CD4-positive, alpha-beta T cell (primary cell): ENCODE results near the gene MALAT1. TPM values are rescaled to one million over a fixed set of nuclear protein-coding genes. Genes with fewer than 3 reads are reported as not detected.

Experiments
- ATAC-seq: fragments of 200-7000 bp; cut with Tn5 transposase; one replicate; pipeline ENCODE4 v1.10.0; 2022; ENCODE audit warnings: mild to moderate bottlenecking; ENCODE audit not compliant: poor library complexity
- CTCF ChIA-PET: fragments of 350-600 bp; sonication (Branson Sonifier 250); formaldehyde crosslinking; loops from one replicate; lab custom pipeline; 2021; ENCODE audit warnings: antibody characterized with exemption, inconsistent platforms; lab: Charles Lee
- POLR2A ChIA-PET: fragments of 350-600 bp; sonication (Branson Sonifier 250); formaldehyde crosslinking; loops from one replicate; lab custom pipeline; 2021; ENCODE audit warnings: antibody characterized with exemption, inconsistent platforms; lab: Charles Lee
- DNase-seq, 14 experiments: peaks; one replicate each; pipeline ENCODE4 v3.0.0-alpha.2; 2013 to 2020; ENCODE audit warnings: mixed read lengths in 2 of 14
- H3K27ac ChIP-seq, 2 donors: one replicate each; pipeline versions ENCODE4 v1.5.1 to v1.7.0; 2013; ENCODE audit warnings: low read length in 2 of 2, low read depth in 1 of 2, mild to moderate bottlenecking in 1 of 2
- H3K27me3 ChIP-seq, 2 experiments: 1 replicate in 1 of 2; 2 replicates in 1 of 2; pipeline versions ENCODE4 v1.6.1 to v1.7.0; 2013; ENCODE audit warnings: low read length in 2 of 2, control low read depth in 1 of 2, mild to moderate bottlenecking in 1 of 2, moderate library complexity in 1 of 2; ENCODE audit not compliant: insufficient read depth in 2 of 2, control insufficient read depth in 1 of 2
- H3K36me3 ChIP-seq: one replicate; pipeline ENCODE4 v1.6.1; 2013; ENCODE audit warnings: low read length, control low read depth; ENCODE audit not compliant: insufficient read depth
- H3K4me1 ChIP-seq: one replicate; pipeline ENCODE4 v1.6.1; 2013; ENCODE audit warnings: low read length, control low read depth; ENCODE audit not compliant: insufficient read depth
- H3K4me3 ChIP-seq: one replicate; pipeline ENCODE4 v1.5.1; 2013; ENCODE audit warnings: mild to moderate bottlenecking, low read length, moderate library complexity
- H3K9me3 ChIP-seq, 2 experiments: 1 replicate in 1 of 2; 2 replicates in 1 of 2; pipeline versions ENCODE4 v1.6.1 to v1.7.0; 2013; ENCODE audit warnings: low read length in 2 of 2, mild to moderate bottlenecking in 2 of 2, control low read depth in 1 of 2, moderate library complexity in 1 of 2; ENCODE audit not compliant: control insufficient read depth in 1 of 2, insufficient read depth in 1 of 2
- H3K27ac Mint-ChIP-seq: one replicate; pipeline ENCODE4 v1.8.0; 2020; ENCODE audit warnings: mixed read lengths
- H3K27me3 Mint-ChIP-seq: one replicate; pipeline ENCODE4 v1.8.0; 2021; ENCODE audit warnings: mixed read lengths
- H3K36me3 Mint-ChIP-seq: one replicate; pipeline ENCODE4 v1.8.0; 2021; ENCODE audit warnings: low read depth, mixed read lengths
- H3K4me1 Mint-ChIP-seq: one replicate; pipeline ENCODE4 v1.8.0; 2021; ENCODE audit warnings: low read depth, mixed read lengths
- H3K4me3 Mint-ChIP-seq: one replicate; pipeline ENCODE4 v1.8.0; 2020; ENCODE audit warnings: mild to moderate bottlenecking, mixed read lengths
- H3K9me3 Mint-ChIP-seq: one replicate; pipeline ENCODE4 v1.8.0; 2020; ENCODE audit warnings: mixed read lengths
- intact Hi-C, 2 experiments: fragments of 100-400 bp; cut with DNase I in 1 of 2; cut with micrococcal nuclease in 1 of 2; formaldehyde crosslinking; loops; one replicate each; pipeline versions ENCODE4 v1.15.1 to v1.9.0; 2023 to 2025; cut with DNase I, micrococcal nuclease
- total RNA-seq, 174 experiments: library from RNA in 2 of 174; stranded (reverse) in 2 of 174; gene quantifications; one replicate each; pipeline ENCODE4 v1.2.3 and lab custom pipeline; 2021 to 2026
- TF ChIP-seq, protein P1 (sequence below): fragments of 200-600 bp; IDR thresholded peaks from one replicate; pipeline ENCODE4 v1.8.0; 2022; ENCODE audit warnings: antibody characterized with exemption, mild to moderate bottlenecking

MALAT1 gene
- total RNA-seq, 2 experiments from 2014 or later = 31,509 to 32,316 TPM

DNA sequence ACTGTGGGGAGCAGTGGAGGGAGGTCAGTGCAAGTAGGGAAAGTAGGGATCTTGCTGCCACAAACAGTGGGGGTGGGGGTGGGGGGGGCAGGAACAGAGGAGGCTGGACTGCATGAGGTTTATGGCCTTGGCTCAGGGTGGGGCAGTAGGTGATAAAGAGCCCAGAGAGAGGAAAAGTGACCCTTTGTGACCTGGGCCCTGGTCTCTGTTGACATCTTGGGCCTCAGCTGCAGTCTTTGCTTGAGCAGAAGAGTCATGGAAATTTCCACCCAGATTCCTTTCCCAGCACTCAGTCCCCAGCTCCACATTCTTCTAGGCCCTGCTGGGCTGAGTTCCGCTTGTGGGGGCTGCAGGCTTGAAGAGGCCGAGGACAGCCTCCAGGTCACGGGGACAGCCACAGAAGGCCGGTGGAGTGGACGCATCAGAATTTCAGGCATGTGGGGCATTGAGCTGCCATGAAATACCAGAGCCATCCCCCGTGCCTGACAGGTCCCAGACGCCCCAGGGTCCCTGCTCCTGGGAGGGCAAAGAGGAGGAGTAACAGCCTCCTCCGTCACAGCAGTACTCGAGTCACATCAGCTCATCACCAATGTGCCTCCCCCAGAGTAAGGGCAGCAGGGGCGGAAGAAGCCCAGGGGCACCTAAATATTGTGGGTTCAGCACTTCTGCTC, 9.7 kb upstream of the MALAT1 start:
- ChIA-PET POLR2A (interaction anchor here (1.0 to 9.2 kb wide), 8 partner anchors 9 to 73 kb away, joined by 3 to 163 read pairs (median 8); partner anchors contain the start of gene MALAT1), CTCF (interaction anchor here (1.2 kb wide), 1 partner anchor 107 kb away, joined by 3 read pairs; no protein-coding TSS in a partner anchor)
- no peaks in the 10 kb centered on the region for H3K27me3 Mint-ChIP-seq
- peaks cover 30% of the 10 kb centered on the region for H3K4me1 Mint-ChIP-seq
- TF ChIP-seq, protein P1, sequence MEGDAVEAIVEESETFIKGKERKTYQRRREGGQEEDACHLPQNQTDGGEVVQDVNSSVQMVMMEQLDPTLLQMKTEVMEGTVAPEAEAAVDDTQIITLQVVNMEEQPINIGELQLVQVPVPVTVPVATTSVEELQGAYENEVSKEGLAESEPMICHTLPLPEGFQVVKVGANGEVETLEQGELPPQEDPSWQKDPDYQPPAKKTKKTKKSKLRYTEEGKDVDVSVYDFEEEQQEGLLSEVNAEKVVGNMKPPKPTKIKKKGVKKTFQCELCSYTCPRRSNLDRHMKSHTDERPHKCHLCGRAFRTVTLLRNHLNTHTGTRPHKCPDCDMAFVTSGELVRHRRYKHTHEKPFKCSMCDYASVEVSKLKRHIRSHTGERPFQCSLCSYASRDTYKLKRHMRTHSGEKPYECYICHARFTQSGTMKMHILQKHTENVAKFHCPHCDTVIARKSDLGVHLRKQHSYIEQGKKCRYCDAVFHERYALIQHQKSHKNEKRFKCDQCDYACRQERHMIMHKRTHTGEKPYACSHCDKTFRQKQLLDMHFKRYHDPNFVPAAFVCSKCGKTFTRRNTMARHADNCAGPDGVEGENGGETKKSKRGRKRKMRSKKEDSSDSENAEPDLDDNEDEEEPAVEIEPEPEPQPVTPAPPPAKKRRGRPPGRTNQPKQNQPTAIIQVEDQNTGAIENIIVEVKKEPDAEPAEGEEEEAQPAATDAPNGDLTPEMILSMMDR = no peak
- DNase-seq (no peak), ATAC-seq (no peak)
- no peak overlapping the region for H3K27ac ChIP-seq
- intact Hi-C loops = no loop called here
- H3K9me3 ChIP-seq = no peaks in the 10 kb centered on the region
- no peak overlapping the region for H3K4me3 ChIP-seq
- H3K4me1 ChIP-seq = peaks cover 33% of the 10 kb centered on the region
- no peak overlapping the region for H3K4me3 Mint-ChIP-seq
- H3K9me3 Mint-ChIP-seq = no peaks in the 10 kb centered on the region
- H3K27ac Mint-ChIP-seq = no peak overlapping the region
- no peaks in the 10 kb centered on the region for H3K27me3 ChIP-seq
- no peaks in the 10 kb centered on the region for H3K36me3 ChIP-seq
- no peaks in the 10 kb centered on the region for H3K36me3 Mint-ChIP-seq

DNA sequence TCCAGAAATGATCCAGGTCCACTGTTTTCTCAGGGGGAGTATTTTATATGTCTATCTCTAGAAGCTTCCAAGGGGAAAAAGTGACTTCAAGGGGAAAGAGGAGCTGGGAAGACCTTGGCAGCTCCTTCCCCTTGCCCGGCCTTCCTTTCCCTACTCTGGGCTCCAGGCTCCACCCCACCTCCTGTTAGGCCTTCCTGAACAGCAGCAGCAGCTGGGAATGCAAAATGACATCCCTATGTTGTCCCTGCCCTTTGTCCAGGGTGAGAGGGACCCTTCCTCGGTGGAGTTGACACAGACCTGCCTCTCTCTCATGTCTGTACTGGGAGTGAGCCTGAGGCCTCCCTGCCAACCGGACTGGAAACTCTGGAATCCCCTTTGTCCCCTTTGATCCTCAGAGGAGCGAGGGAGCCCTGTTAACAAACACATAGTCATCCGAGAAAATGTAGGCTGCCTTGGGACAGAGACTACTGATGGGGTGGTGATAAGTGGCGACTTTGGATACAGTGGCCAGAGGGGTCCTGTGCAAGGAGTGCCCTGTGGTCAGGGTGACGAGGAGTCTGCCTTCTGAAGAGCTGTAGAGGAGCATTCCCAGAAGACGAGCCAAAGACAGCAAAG, 9.0 kb upstream of the MALAT1 start:
- Histone ChIP-seq H3K4me1 (peaks cover 33% of the 10 kb centered on the region), H3K36me3 (no peaks in the 10 kb centered on the region), H3K9me3 (no peaks in the 10 kb centered on the region), H3K4me3 (no peak overlapping the region), H3K27me3 (no peaks in the 10 kb centered on the region), H3K27ac (no peak overlapping the region)
- peaks cover 35% of the 10 kb centered on the region for H3K4me1 Mint-ChIP-seq
- intact Hi-C loops = no loop called here
- POLR2A ChIA-PET = interaction anchor here (1.2 to 9.2 kb wide), 5 partner anchors 9 to 74 kb away, joined by 3 to 163 read pairs (median 12); partner anchors contain the start of gene MALAT1
- ATAC-seq (no peak), DNase-seq (no peak)
- TF ChIP-seq, protein P1 = no peak
- no peaks in the 10 kb centered on the region for H3K9me3 Mint-ChIP-seq
- H3K36me3 Mint-ChIP-seq = no peaks in the 10 kb centered on the region
- no peaks in the 10 kb centered on the region for H3K27me3 Mint-ChIP-seq
- CTCF ChIA-PET = no interaction called here
- H3K4me3 Mint-ChIP-seq = no peak overlapping the region
- H3K27ac Mint-ChIP-seq = peak overlapping the region; percentile 9

DNA sequence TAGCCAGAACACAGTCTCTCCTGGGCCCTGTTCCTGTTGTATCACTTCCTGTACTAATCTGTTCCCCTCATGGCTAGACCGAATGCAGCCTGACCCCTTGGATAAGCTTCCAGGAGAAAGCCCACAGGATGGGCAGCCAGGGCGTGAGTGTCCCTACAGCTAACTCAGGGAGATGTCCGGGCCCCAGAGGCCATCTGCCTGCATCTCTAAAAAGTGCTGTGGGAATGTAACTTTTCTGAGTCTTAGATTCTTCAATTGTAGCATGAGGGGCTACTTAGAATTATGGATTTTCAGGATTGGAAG, 7.7 kb upstream of the MALAT1 start:
- Histone ChIP-seq H3K27ac (no peak overlapping the region), H3K27me3 (no peaks in the 10 kb centered on the region), H3K36me3 (no peaks in the 10 kb centered on the region), H3K9me3 (no peaks in the 10 kb centered on the region), H3K4me1 (peaks cover 40% of the 10 kb centered on the region), H3K4me3 (no peak overlapping the region)
- POLR2A ChIA-PET = interaction anchor here (0.6 to 9.2 kb wide), 3 partner anchors 7 to 68 kb away, joined by 3 to 163 read pairs (median 3); partner anchors contain the start of gene MALAT1
- DNase-seq (no peak), ATAC-seq (no peak)
- intact Hi-C loops = no loop called here
- TF ChIP-seq, protein P1 = no peak
- CTCF ChIA-PET = interaction anchor here (1.5 kb wide), 1 partner anchor 12 kb away, joined by 4 read pairs; no protein-coding TSS in a partner anchor
- Mint-ChIP-seq H3K36me3 (no peaks in the 10 kb centered on the region), H3K27me3 (no peaks in the 10 kb centered on the region), H3K9me3 (no peaks in the 10 kb centered on the region), H3K4me1 (peaks cover 38% of the 10 kb centered on the region), H3K4me3 (no peak overlapping the region), H3K27ac (no peak overlapping the region)
